ENCODE measurements around the gene FAM83D.

DNA sequence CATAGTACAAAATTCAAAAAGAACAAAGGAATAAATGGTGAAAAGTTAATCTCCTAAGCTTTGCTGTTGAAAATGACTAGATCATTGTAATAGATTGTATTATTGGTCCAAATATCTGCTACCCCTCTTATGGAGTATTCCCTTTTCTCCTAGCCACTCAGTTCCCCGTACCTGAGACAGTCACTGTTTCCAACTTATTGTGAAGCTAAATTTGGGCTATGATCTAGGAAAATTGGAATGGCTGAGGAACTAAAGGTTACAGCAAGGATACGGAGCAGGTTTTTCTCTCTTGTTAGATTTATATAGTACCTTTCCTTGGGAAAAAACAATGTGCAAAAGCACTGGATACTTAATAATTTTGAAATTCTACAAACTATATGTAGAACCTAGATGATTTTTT is 53.2 kb downstream of the FAM83D start:
- TF ChIP-seq, protein P1, sequence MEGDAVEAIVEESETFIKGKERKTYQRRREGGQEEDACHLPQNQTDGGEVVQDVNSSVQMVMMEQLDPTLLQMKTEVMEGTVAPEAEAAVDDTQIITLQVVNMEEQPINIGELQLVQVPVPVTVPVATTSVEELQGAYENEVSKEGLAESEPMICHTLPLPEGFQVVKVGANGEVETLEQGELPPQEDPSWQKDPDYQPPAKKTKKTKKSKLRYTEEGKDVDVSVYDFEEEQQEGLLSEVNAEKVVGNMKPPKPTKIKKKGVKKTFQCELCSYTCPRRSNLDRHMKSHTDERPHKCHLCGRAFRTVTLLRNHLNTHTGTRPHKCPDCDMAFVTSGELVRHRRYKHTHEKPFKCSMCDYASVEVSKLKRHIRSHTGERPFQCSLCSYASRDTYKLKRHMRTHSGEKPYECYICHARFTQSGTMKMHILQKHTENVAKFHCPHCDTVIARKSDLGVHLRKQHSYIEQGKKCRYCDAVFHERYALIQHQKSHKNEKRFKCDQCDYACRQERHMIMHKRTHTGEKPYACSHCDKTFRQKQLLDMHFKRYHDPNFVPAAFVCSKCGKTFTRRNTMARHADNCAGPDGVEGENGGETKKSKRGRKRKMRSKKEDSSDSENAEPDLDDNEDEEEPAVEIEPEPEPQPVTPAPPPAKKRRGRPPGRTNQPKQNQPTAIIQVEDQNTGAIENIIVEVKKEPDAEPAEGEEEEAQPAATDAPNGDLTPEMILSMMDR (IDR thresholded peaks at IDR 0.05): no peak
- TF ChIP-seq EP300 (IDR thresholded peaks at IDR 0.05) (no peak), POLR2A (IDR thresholded peaks at IDR 0.05) (no peak)

All from sigmoid colon (tissue), 4 donors.